Fibroblast of the aortic adventitia (primary cell): ENCODE data around the gene ZNF256. TPM values are rescaled to one million over a fixed set of nuclear protein-coding genes. Genes with fewer than 3 reads are reported as not detected.

Experiments used
- DNase-seq: peaks from one replicate; pipeline ENCODE4 v3.0.0-alpha.2; 2010; ENCODE audit warnings: low read depth
- H3K4me3 ChIP-seq: 2 replicates; pipeline ENCODE4 v1.5.1; 2011; ENCODE audit warnings: low read depth, mild to moderate bottlenecking, control low read depth, low read length, moderate library complexity
- total RNA-seq: library from RNA; depleted of rRNA; stranded (reverse); fragments of >200 nt; gene quantifications from 2 replicates; pipeline ENCODE4 v1.2.3, GENCODE V29; 2012; ENCODE audit warnings: low replicate concordance
- TF ChIP-seq, protein P1 (sequence below): IDR thresholded peaks from 2 replicates; pipeline ENCODE4 v1.5.1; 2011; ENCODE audit warnings: mild to moderate bottlenecking, low read length, control low read depth, inconsistent platforms; ENCODE audit not compliant: insufficient read depth

ZNF256 gene
- total RNA-seq, 1 donor, result 7.7 TPM

DNA sequence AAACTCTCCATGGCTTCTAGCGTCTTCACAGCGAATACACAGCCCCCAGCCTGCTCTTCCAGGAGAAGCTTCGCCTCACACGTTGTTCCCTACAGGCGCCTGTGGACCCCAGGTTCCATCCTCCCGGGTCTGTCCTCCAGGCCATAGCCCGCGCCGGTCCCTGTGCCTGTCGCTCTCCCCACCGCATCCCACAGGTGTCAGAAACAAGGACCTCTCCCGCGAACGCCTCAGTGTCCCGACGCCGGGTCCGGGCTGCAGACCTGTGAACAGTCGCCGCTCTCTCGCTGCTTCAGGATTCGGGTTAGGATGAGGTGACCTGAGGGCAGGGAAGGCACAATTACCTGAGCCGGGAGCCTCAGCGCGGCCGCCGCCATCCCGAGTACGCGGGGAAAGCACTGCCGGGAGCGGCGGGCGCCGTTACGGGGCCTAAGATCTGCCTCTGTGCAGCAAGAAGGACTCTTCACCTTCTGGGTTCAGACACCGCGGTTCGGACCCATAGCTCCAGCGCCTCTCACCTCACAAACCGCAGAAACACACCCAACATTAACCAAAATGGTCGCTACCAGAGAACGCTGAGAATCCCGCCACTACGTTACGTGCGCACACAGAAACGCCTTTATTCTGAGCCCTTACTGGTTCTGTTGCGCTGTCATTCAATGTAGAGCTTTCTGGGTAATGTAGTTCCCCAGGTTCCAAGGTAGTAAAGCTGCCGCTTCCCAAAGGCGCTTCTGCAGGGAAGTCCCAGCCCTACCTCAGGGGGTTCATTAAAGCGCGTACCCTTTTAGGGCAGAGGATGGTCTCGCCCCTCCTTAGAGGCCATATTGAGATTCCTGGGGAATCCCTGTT, 12.5 kb downstream of the ZNF256 start, which contains the start of gene ZNF418:
ZNF418 (minus strand) TSS at position 583 of the 846 bp plus-strand sequence. CDS start 1,580 bp downstream, outside the sequence.
- peak within 1 kb of the TSS; percentile 87 for H3K4me3 ChIP-seq
- TF ChIP-seq, protein P1, sequence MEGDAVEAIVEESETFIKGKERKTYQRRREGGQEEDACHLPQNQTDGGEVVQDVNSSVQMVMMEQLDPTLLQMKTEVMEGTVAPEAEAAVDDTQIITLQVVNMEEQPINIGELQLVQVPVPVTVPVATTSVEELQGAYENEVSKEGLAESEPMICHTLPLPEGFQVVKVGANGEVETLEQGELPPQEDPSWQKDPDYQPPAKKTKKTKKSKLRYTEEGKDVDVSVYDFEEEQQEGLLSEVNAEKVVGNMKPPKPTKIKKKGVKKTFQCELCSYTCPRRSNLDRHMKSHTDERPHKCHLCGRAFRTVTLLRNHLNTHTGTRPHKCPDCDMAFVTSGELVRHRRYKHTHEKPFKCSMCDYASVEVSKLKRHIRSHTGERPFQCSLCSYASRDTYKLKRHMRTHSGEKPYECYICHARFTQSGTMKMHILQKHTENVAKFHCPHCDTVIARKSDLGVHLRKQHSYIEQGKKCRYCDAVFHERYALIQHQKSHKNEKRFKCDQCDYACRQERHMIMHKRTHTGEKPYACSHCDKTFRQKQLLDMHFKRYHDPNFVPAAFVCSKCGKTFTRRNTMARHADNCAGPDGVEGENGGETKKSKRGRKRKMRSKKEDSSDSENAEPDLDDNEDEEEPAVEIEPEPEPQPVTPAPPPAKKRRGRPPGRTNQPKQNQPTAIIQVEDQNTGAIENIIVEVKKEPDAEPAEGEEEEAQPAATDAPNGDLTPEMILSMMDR, result no peak
- peak; percentile 87 for DNase-seq

DNA sequence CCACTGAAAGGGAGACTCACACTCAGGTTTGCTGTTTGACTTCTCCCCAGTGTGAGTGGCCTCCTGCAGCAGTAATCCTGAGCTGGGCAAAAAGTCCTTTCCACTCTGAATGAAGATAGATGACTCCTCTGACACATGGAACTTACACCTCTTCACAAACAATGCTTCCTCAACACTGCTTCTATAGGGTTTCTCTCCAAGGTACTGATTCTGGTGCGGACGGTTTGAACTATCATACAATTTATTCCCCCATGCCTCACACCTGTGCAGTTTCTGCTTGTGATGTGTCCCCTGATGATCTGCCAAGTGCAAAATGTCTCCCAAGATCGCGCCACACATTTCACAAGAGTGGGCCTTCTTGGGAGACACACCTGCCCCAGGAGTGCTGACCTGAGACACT, 19.9 kb downstream of the ZNF256 start:
- DNase-seq, result no peak
- H3K4me3 ChIP-seq, result no peak overlapping the region
- TF ChIP-seq, protein P1, result no peak

DNA sequence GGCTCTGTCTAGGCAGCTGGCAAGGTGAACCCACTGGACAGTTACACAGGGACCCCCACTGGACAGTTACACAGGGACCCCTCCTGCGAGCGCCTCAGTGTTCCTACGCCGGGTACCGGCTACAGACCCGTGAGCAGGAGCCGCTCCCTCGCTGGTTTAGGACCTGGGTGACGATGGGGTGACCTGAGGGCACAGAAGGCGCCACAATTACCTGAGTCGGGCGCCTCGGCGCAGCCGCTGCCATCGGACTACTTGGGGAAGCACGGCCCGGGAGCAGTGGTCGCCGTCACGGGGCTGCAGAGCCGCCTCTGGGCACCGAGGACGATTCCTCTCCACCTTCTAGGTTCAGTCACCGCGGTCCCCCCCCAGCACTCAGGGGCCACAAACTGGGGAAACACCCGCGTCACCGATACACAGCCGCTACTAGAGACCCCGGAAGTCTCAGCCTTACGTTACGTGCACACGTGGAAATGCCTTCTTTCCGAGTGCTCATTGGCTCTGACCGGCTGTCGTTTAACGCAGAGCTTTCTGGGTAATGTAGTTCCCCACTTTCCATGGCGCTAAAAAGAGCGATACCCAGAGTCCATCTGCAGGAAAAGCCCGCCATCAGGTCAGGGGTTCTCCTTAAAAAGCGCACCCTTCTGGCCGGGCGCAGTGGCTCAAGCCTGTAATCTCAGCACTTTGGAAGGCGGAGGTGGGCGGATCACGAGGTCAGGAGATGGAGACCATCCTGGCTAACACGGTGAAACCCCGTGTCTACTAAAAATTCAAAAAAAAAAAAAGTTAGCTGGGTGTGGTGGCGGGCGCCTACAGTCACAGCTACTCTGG, 31.1 kb downstream of the ZNF256 start, which contains the start of gene ZNF417:
ZNF417 (minus strand) TSS at position 425 of the 828 bp plus-strand sequence; CDS start at position 244, 181 bp downstream.
- peak; percentile 96 for DNase-seq
- H3K4me3 ChIP-seq, result peak within 1 kb of the TSS; percentile 89
- TF ChIP-seq, protein P1, result peak; percentile 43

DNA sequence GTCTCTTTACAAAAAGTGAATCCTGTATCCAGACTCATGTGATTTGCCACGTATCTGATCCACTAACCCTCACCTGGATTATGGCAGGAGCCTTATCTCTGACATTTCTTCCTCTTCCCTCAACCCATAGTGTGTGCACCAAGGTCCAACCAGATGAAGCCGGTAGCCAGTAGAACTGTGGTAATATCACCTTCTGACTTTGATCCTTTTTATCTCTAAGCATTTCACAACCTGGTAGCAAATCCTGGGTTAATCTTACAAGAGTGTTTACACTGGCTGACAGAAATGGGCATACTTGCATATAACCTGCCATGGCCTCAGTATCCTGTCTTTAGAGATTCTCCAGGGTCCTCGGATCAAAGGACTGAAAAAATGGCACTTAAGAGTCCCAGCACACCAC, 33.0 kb downstream of the ZNF256 start:
- H3K4me3 ChIP-seq, result no peak overlapping the region
- TF ChIP-seq, protein P1, result no peak
- no peak for DNase-seq

DNA sequence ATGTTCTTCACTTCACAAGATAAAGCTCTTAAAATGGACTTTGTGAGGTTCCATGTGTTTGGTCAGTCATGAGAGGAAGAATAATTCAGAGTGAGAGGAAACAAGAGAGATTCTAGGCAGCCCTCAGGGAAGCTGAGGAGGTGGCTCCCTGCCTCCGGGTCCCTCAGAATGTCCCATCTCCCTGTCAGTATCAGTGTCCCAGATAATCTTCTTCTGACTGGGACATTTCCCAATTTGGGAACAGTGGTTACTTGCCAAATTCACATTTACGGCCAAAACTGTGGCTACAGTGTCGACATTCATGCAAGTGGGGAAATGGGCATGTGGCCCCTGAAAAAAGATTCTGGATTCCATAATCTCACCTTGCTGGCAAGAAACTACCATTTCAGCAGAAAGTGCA, 40.1 kb downstream of the ZNF256 start:
- TF ChIP-seq, protein P1, result no peak
- no peak for DNase-seq
- no peak overlapping the region for H3K4me3 ChIP-seq

DNA sequence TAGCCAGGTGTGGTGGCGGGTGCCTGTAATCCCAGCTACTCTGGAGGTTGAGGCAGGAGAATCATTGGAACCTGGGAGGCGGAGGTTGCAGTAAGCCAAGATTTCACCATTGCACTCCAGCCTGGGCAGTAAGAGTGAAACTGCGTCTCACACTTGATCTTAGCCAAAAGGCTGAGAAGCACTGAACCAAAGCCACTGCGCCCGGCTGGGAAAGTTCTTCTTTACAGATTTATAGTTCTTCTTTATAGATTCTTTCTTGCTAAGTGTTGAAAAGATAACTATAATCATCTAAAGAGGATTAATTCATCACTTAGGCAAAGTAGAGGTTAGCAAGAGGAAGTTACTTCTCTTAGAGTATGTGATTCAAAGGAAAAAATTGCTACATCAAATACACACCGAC, 42.2 kb downstream of the ZNF256 start:
- H3K4me3 ChIP-seq, result no peak overlapping the region
- TF ChIP-seq, protein P1, result no peak
- no peak for DNase-seq
